GM21360 (cell line): ENCODE data around the gene MYPN.

Experiments used
- ATAC-seq: cut with Tn5 transposase; IDR thresholded peaks from one replicate; pipeline ENCODE4 v1.9.1; 2021; ENCODE audit warnings: mild to moderate bottlenecking, moderate library complexity; ENCODE audit not compliant: unreplicated experiment

The MYPN gene

DNA sequence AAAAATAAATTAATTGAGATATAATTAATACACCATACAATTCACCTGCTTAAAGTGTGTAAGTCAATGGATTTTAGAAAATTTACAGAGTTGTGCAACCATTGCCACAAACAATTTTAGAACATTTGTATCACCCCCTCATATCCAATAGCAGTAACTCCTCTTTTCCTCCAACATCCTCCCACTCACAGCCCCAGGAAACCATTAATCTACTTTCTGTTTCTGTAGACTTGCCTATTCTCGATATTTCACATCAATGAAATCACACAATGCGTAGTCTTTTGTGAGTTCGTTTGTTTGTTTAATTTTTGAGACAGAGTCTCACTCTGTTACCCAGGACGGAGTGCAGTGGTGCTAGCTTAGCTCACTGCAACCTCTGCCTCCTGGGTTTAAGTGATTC is 20.5 kb upstream of the MYPN start:
- no peak for ATAC-seq

DNA sequence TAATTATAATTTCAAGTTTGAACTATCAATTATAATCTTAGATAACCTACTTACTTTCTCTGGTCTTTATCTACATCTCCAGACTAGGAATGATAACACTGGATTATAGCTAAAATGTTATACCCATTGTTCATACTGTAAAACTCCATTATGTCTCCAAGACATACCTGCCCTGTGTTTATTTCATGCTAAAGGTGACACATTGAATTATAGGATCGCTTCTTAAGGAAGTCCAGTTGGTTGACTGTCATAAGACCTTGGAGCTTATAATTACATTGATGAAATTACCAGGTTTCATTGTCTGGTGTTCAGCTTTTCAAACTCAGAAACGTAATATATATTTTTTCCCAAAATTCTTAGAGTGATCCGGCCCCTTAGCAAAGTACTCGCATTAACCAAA is 18.7 kb upstream of the MYPN start:
- no peak for ATAC-seq

GRCh38 chr10:68092512-68092911 is 16.8 kb upstream of the MYPN start:
- no peak for ATAC-seq

GRCh38 chr10:68095153-68095552 is 14.1 kb upstream of the MYPN start:
- ATAC-seq = no peak

GRCh38 chr10:68096913-68097516 is 12.3 kb upstream of the MYPN start:
- no peak for ATAC-seq

DNA sequence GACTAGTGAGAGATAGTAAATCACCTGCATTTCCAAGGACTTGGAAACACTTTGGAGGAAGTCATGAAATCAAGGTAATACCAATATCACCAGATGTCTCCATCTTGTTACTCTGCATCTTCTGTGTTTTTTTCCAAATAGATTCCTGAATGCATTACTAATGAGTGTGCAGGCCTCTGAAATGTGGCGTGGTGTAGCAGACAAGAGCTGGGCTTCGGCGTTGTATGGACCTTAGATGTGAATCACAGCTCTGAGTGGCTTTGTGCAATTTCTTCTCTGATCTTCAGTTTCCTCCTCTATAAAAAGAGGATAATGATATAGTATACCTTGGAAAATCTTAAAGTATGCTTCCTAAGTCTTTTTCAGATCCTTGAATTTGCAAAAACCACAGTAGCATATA is 9.6 kb upstream of the MYPN start:
- no peak for ATAC-seq

- ATAC-seq = no peak
These were observed 8.2 kb upstream of the MYPN start for GRCh38 chr10:68101066-68101465.

GRCh38 chr10:68103261-68103878 is 5.9 kb upstream of the MYPN start:
- ATAC-seq = no peak

DNA sequence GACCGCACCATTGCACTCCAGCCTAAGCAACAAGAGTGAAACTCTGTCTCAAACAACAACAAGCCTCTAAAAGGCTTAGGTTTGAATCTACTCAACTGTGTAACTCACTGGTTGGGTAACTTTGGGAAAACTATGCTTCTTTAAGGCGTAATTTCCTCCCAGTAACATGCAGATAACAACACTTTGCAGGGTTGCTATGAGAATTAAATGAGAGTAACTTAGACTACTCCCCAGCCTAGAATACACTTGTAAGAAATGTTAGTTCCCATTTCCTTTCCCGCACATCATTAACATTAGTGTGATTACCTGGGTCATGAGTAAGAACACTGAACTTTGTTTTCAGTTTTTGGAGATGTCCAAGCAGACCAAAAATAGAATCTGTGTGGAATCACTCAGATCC is 5.4 kb upstream of the MYPN start:
- ATAC-seq = no peak

GRCh38 chr10:68105820-68106219 is 3.5 kb upstream of the MYPN start:
- ATAC-seq = no peak

DNA sequence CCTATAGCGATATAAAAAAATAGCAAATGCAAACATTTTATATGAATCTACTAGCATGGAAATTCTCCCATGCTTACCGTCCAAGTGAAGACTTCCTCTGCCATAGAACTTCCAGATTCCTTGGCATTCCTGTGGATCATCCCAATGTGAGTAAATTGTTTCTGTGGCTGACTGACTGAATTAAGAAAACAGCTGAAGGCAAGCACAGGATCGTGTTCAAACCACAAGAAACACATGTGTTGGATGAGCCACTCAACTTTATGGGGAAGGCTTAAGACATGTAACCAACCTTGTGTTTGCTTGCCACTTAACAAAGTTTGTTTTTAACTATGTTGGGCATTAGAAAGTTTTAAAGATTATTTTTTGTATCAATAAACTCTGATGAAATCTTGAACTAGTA is 2.6 kb upstream of the MYPN start:
- ATAC-seq = no peak

GRCh38 chr10:68107651-68108050 is 1.6 kb upstream of the MYPN start:
- no peak for ATAC-seq

- no peak for ATAC-seq
These were observed 1.2 kb upstream of the MYPN start for GRCh38 chr10:68108051-68108450.

- ATAC-seq = no peak
These were observed 635 bp upstream of the MYPN start for GRCh38 chr10:68108653-68109052.

- ATAC-seq = no peak
These were observed 739 bp downstream of the MYPN start for GRCh38 chr10:68110027-68110426.

DNA sequence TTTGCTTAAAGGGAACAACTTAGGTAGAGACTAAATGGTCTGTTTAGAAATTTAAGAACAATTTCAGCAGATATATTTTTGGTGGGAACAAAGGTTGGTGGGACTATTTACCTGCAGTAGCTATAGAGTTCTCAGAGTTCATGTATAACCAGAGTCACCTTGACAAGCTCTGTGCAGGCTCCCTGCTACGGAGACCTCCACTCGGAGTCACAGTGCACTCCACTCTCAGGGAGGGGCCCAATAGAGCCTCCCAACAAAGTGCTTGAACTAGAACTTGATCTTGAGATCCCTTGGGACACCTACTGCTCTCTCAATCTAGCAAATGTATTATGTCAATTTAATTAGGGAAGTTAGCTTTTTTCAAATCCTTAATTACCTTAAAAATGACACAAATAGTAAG is 2.3 kb downstream of the MYPN start:
- ATAC-seq = no peak

DNA sequence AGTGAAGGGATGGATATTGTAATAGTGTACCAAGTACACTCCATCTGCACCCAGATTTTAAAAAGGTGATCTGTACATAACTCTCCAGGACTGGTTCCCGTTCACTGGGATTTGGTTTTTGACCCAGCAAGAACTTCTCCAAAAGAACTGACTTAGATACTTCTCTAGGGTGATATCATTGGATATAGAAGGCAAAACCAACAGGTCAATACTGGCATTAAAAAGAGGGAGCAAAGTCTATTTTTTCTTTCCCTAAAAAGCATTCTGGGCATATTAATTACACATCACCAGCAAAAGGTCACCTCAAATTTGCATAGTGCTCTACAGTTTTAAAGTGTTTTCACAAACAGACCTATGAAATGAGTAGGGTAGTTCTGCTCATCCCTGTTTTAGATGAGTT is 3.5 kb downstream of the MYPN start:
- no peak for ATAC-seq

DNA sequence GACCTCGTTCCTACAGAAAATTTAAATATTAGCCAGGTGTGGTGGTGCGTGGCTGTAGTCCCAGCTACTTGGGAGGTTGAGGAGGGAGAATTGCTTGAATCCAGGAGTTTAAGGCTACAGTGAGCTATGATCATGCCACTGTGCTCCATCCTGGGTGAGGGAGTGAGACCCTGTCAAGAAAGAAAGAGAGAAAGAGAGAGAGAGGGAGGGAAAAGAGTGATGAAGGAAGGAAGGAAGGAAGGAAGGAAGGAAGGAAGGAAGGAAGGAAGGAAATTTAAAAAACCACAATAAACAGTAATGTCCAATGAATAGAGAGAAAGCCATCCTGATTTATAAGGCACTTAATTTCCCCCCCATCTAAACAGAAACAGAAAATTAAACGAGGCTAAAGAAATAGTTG is 9.4 kb downstream of the MYPN start:
- no peak for ATAC-seq

DNA sequence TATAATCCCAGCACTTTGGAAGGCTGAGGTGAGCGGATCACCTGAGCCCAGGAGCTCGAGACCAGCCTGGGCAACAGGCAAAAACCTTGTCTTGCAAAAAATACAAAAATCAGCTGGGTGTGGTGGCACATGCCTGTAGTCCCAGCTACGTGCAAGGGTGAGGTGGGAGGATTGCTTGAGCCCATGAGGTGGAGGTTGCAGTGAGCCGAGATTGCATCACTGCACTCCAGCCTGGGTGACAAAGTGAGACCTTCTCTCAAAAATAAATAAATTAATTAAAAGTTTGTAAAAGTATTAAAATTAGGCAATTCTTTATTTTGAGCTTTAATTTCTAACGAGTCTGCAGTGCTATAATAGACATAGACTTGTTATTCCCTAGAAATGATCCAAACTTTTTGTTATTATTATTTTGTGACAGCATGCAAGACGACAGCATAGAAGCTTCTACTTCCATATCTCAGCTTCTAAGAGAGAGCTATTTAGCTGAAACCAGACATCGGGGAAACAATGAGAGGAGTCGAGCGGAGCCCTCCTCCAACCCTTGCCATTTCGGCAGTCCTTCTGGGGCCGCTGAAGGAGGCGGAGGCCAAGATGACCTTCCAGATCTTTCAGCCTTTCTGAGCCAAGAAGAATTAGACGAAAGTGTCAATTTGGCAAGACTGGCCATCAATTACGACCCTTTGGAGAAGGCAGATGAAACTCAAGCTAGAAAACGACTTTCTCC is 11.9 kb downstream of the MYPN start:
- ATAC-seq = no peak

DNA sequence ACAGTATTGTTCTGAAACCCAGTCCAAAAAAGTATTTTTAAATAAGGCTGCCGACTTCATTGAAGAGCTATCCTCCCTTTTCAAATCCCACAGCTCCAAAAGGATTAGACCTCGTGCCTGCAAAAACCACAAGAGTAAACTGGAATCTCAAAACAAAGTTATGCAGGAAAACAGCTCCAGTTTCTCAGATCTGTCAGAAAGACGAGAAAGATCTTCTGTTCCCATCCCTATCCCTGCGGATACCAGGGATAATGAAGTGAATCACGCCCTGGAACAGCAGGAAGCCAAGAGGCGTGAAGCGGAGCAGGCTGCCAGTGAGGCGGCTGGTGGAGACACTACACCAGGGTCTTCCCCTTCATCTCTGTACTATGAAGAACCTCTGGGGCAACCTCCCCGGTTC is 12.6 kb downstream of the MYPN start:
- no peak for ATAC-seq

DNA sequence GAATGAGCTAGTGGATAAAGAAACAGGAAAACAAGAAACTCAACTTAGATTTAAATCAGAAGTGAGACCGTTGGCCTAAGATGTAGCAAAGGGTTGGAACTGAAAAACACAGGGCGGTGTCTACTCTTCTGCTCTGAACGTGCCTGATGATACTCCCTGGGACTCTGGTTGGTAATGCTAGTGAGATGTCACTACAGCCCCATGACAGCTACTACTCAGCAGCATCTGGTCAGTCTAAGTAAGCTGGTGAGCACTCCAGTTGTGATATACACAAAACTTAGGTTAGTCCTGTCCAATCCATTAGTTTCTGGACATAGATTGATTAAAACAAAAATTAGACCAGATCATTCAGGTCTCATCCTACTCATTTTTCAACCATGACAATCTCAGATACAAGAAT is 15.4 kb downstream of the MYPN start:
- ATAC-seq = no peak

DNA sequence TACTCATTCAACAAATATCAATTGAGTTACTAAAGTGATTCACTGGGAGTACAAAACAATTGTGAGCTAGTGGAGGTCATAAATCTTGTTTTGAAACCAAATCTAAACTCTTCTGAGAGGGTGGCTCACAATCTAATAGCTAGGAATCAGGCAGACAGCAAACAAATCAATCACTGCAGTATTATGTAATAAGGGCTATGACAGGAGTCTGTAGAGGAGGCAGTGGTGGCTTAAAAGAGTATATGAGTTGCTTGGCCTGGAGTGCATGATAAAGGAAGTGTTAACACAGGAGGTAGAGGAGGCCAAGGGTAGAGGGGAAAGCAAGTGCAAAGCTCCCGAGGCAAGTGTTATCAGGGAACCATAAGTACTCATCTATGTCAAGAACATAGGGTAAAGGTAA is 16.5 kb downstream of the MYPN start:
- no peak for ATAC-seq

GRCh38 chr10:68128015-68128414 is 18.7 kb downstream of the MYPN start:
- ATAC-seq = no peak
